ENCODE data around the gene HPCAL1. TPM values are rescaled to one million over a fixed set of nuclear protein-coding genes. Genes with fewer than 3 reads are reported as not detected.

The HPCAL1 gene
- total and polyA plus RNA-seq, 2 of the 8 experiments (the other 6 are each of a cell fraction or from before 2014, with no cell fraction given) = 5.8 to 8.6 TPM

DNA sequence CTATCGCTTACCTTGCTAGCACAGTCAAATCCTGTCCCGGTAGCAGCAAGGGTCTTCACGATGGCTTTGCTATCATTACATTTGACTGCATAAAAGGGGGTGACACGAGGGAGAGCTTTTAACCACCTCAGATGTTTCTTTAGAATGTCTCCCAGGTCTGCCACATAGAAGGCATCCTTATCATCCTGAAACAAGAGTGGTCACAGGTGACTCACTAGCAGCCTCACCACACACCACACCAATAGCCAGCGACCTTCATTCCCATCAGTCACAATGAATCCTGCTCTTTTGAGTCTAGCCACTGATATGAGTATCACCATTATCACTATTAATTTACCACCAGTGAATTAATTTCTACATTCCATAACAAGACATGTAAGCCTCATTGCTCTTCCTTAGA lies 141.8 kb downstream of the HPCAL1 start:
- ChIA-PET CTCF (ENCODE audit: partially characterized antibody) (interaction anchor here (1.2 to 3.6 kb wide), 3 partner anchors 10 to 302 kb away, joined by 4 to 25 read pairs (median 4); no protein-coding TSS in a partner anchor), POLR2A (ENCODE audit: partially characterized antibody) (interaction anchor here (1.0 to 4.7 kb wide), 2 partner anchors 7 to 12 kb away, joined by 3 to 44 read pairs; no protein-coding TSS in a partner anchor)
- FAIRE-seq = no peak
- H3K23me2 ChIP-seq (ENCODE audit: low read depth, low read length) = peaks cover 4% of the 10 kb centered on the region; the same call in 1 of the 2 replicates
- H3K9me3 ChIP-seq (ENCODE audit: insufficient read depth in 2 of 2, low read depth in 1 of 2, low read length in 1 of 2) = no peaks in the 10 kb centered on the region
- no peak overlapping the region for H3K9ac ChIP-seq (replicated peaks in 1 of 4; ENCODE audit: extremely low read depth in 1 of 4, low read depth in 3 of 4, low read length in 3 of 4)
- H2BK12ac ChIP-seq (ENCODE audit: low read depth, low read length) = no peak overlapping the region
- no peak overlapping the region for H3K4ac ChIP-seq (replicated peaks; ENCODE audit: insufficient read length, low read depth, low read length)
- no peak overlapping the region for H3K14ac ChIP-seq (ENCODE audit: insufficient read length)
- no peak overlapping the region for H3K27ac ChIP-seq (ENCODE audit: low read depth, low read length)
- H3K36me3 ChIP-seq (ENCODE audit: control insufficient read depth in 2 of 4, insufficient read depth in 4 of 4, low read length in 3 of 4) = peaks cover 4 to 39% (median 25%) of the 10 kb centered on the region in 4 experiments; a peak in 7 of 8 replicates
- H3K56ac ChIP-seq (replicated peaks; ENCODE audit: insufficient read length, low read depth, low read length) = no peak overlapping the region
- no peak overlapping the region for H4K5ac ChIP-seq (ENCODE audit: insufficient read length, low read depth, low read length)
- H3K23ac ChIP-seq (ENCODE audit: insufficient read length) = no peak overlapping the region
- H2BK20ac ChIP-seq (ENCODE audit: low read length) = no peak overlapping the region
- H2AFZ ChIP-seq (ENCODE audit: low read length) = no peak overlapping the region
- no peak overlapping the region for H2AK5ac ChIP-seq (ENCODE audit: low read depth, low read length)
- no peak overlapping the region for H3K4me2 ChIP-seq (ENCODE audit: insufficient read depth in 1 of 2, low read depth in 2 of 2, low read length in 2 of 2)
- no peak overlapping the region for H4K8ac ChIP-seq (ENCODE audit: extremely low read depth, insufficient read depth, low read length)
- WGBS, 2 experiments (ENCODE audit: extremely low coverage in 1 of 2, insufficient coverage in 1 of 2, insufficient read length in 1 of 2, insufficient replicate concordance in 2 of 2, low coverage in 1 of 2, low lambda C conversion rate in 2 of 2, missing lambda C conversion rate in 1 of 2) = 88% methylated on average over 5 of the region's 5 CpGs; no CpG with 5 or more reads in 1 of the 2 experiments
- TF ChIP-seq GTF2F1 (IDR thresholded peaks at IDR 0.05; ENCODE audit: borderline replicate concordance, low read depth, low read length) = no peak
- no peaks in the 10 kb centered on the region for H3K79me1 ChIP-seq (ENCODE audit: low read depth, low read length)
- no peak overlapping the region for H2BK15ac ChIP-seq (ENCODE audit: low read length)
- no peak overlapping the region for H2BK120ac ChIP-seq (replicated peaks; ENCODE audit: low read depth, low read length)
- peaks cover 2 to 3% of the 10 kb centered on the region in 2 experiments for H4K20me1 ChIP-seq (replicated peaks in 1 of 2; ENCODE audit: control insufficient read depth in 1 of 2, insufficient read depth in 2 of 2, low read length in 2 of 2)
- H4K91ac ChIP-seq (replicated peaks; ENCODE audit: insufficient read length, low read length) = no peak overlapping the region
- peaks cover 0 to 23% of the 10 kb centered on the region in 2 experiments; a peak in 2 of 4 replicates for H3K79me2 ChIP-seq (ENCODE audit: control insufficient read depth in 1 of 2, insufficient read depth in 2 of 2, low read length in 2 of 2)
- H3K4me3 ChIP-seq (ENCODE audit: extremely low read depth in 1 of 4, insufficient read depth in 2 of 4, low read depth in 3 of 4, low read length in 4 of 4) = no peak overlapping the region
- H3K4me1 ChIP-seq (replicated peaks in 1 of 4; ENCODE audit: control insufficient read depth in 3 of 4, insufficient read depth in 4 of 4, low read length in 3 of 4) = peaks cover 2 to 6% (median 3%) of the 10 kb centered on the region in 4 experiments; a peak in 5 of 7 replicates
- peaks cover 0 to 22% (median 10%) of the 10 kb centered on the region in 4 experiments; a peak in 5 of 7 replicates for H3K27me3 ChIP-seq (replicated peaks in 1 of 4; ENCODE audit: control insufficient read depth in 3 of 4, extremely low read depth in 1 of 4, insufficient read depth in 3 of 4, low read length in 3 of 4)
- no peak overlapping the region for H3K18ac ChIP-seq (ENCODE audit: extremely low read depth, low read length)
- no peak for DNase-seq (ENCODE audit: low read depth in 1 of 2, low spot score in 2 of 2)
- H2BK5ac ChIP-seq (ENCODE audit: low read depth, low read length) = no peak overlapping the region
